ENCODE data around the gene RNF135.
"Not testable (repeated sequence)": the region's sequence is repeated elsewhere in the genome, so short reads cannot be mapped to it uniquely, and the experiment has no call there.

Gene RNF135

GRCh38 chr17:31015639-31016038 lies 44.8 kb downstream of the RNF135 start:
- Histone ChIP-seq H3K4me1 (ENCODE audit: control insufficient read depth, insufficient read depth, low read length) (no peaks in the 10 kb centered on the region), H3K4me3 (ENCODE audit: insufficient read depth, low read depth, low read length) (no peak overlapping the region), H3K27me3 (ENCODE audit: control insufficient read depth, insufficient read depth, low read length, poor library complexity, severe bottlenecking) (no peaks in the 10 kb centered on the region), H3K27ac (ENCODE audit: insufficient read depth, low read depth, low read length, poor library complexity, severe bottlenecking) (peak overlapping the region; percentile 16), H3K36me3 (ENCODE audit: control insufficient read depth, insufficient read depth, low read length) (no peaks in the 10 kb centered on the region), H3K9me3 (ENCODE audit: control insufficient read depth, low read length) (no peaks in the 10 kb centered on the region)
- WGBS, 2 experiments: 69 to 74% methylated on average over 5 of the region's 5 CpGs

DNA sequence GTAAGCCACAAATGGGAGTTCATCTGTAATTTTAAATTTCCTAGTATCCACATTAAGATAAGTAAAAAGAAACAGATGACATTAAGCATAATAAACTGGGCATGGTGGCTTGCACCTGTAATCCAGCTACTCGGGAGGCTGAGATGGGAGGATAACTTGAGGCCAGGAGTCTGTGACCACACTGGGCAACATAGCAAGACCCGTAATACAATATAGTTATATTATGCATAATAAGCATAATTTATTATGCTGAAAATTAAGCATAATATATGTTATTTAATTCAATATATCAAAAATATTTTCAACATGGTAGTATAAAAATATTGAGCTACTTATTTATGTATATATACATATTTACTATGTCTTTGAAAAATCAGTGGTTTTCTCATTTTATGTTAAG lies 48.2 kb downstream of the RNF135 start:
- Histone ChIP-seq H3K4me3 (ENCODE audit: insufficient read depth, low read depth, low read length) (no peak overlapping the region), H3K36me3 (ENCODE audit: control insufficient read depth, insufficient read depth, low read length) (no peaks in the 10 kb centered on the region), H3K9me3 (ENCODE audit: control insufficient read depth, low read length) (no peaks in the 10 kb centered on the region), H3K4me1 (ENCODE audit: control insufficient read depth, insufficient read depth, low read length) (no peaks in the 10 kb centered on the region), H3K27ac (ENCODE audit: insufficient read depth, low read depth, low read length, poor library complexity, severe bottlenecking) (no peak overlapping the region), H3K27me3 (ENCODE audit: control insufficient read depth, insufficient read depth, low read length, poor library complexity, severe bottlenecking) (no peaks in the 10 kb centered on the region)
- WGBS, 2 experiments: 93 to 96% methylated on average over 1 to 2 of the region's 2 CpGs

- not testable (repeated sequence) for H3K4me3 ChIP-seq (ENCODE audit: insufficient read depth, low read depth, low read length); H3K27me3 ChIP-seq (ENCODE audit: control insufficient read depth, insufficient read depth, low read length, poor library complexity, severe bottlenecking); H3K36me3 ChIP-seq (ENCODE audit: control insufficient read depth, insufficient read depth, low read length); H3K27ac ChIP-seq (ENCODE audit: insufficient read depth, low read depth, low read length, poor library complexity, severe bottlenecking); H3K4me1 ChIP-seq (ENCODE audit: control insufficient read depth, insufficient read depth, low read length); H3K9me3 ChIP-seq (ENCODE audit: control insufficient read depth, low read length)
- 83% methylated on average over 1 of the region's 2 CpGs; no CpG with 5 or more reads in 1 of the 2 experiments for WGBS, 2 experiments
Observed at GRCh38 chr17:31023171-31023570, 52.3 kb downstream of the RNF135 start.

- 84 to 89% methylated on average over 8 of the region's 8 CpGs for WGBS, 2 experiments
- Histone ChIP-seq H3K4me1 (ENCODE audit: control insufficient read depth, insufficient read depth, low read length) (no peaks in the 10 kb centered on the region), H3K36me3 (ENCODE audit: control insufficient read depth, insufficient read depth, low read length) (no peaks in the 10 kb centered on the region), H3K9me3 (ENCODE audit: control insufficient read depth, low read length) (no peaks in the 10 kb centered on the region), H3K4me3 (ENCODE audit: insufficient read depth, low read depth, low read length) (no peak overlapping the region), H3K27ac (ENCODE audit: insufficient read depth, low read depth, low read length, poor library complexity, severe bottlenecking) (no peak overlapping the region), H3K27me3 (ENCODE audit: control insufficient read depth, insufficient read depth, low read length, poor library complexity, severe bottlenecking) (no peaks in the 10 kb centered on the region)
Observed at GRCh38 chr17:31031841-31032240, 61.0 kb downstream of the RNF135 start.

GRCh38 chr17:31035611-31036010 lies 64.8 kb downstream of the RNF135 start:
- not testable (repeated sequence) for H3K4me3 ChIP-seq (ENCODE audit: insufficient read depth, low read depth, low read length); H3K27me3 ChIP-seq (ENCODE audit: control insufficient read depth, insufficient read depth, low read length, poor library complexity, severe bottlenecking); H3K9me3 ChIP-seq (ENCODE audit: control insufficient read depth, low read length); H3K27ac ChIP-seq (ENCODE audit: insufficient read depth, low read depth, low read length, poor library complexity, severe bottlenecking); H3K4me1 ChIP-seq (ENCODE audit: control insufficient read depth, insufficient read depth, low read length); H3K36me3 ChIP-seq (ENCODE audit: control insufficient read depth, insufficient read depth, low read length)
- 89 to 94% methylated on average over 4 to 5 of the region's 5 CpGs for WGBS, 2 experiments

DNA sequence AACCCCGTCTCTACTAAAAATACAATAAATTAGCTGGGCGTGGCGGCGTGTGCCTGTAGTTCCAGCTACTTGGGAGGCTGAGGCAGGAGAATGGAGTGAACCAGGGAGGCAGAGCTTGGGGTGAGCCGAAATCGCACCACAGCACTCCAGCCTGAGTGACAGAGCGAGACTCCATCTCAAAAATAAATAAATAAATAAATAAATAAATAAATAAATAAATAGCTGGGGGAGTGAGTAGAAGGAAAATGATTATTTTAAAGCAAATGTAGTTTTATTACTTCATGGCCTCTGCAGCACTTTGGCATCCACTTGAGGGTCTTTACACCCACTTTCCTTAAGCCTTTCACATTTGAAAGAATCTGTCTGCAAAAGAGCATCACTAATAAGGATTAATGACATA lies 70.0 kb downstream of the RNF135 start:
- not testable (repeated sequence) for H3K27me3 ChIP-seq (ENCODE audit: control insufficient read depth, insufficient read depth, low read length, poor library complexity, severe bottlenecking); H3K4me3 ChIP-seq (ENCODE audit: insufficient read depth, low read depth, low read length); H3K9me3 ChIP-seq (ENCODE audit: control insufficient read depth, low read length); H3K4me1 ChIP-seq (ENCODE audit: control insufficient read depth, insufficient read depth, low read length); H3K36me3 ChIP-seq (ENCODE audit: control insufficient read depth, insufficient read depth, low read length); H3K27ac ChIP-seq (ENCODE audit: insufficient read depth, low read depth, low read length, poor library complexity, severe bottlenecking)
- WGBS, 2 experiments: 96 to 98% methylated on average over 6 of the region's 7 CpGs

GRCh38 chr17:31042378-31042777 lies 71.5 kb downstream of the RNF135 start:
- WGBS, 2 experiments: 85 to 86% methylated on average over 6 of the region's 6 CpGs
- not testable (repeated sequence) for H3K4me3 ChIP-seq (ENCODE audit: insufficient read depth, low read depth, low read length); H3K27ac ChIP-seq (ENCODE audit: insufficient read depth, low read depth, low read length, poor library complexity, severe bottlenecking); H3K36me3 ChIP-seq (ENCODE audit: control insufficient read depth, insufficient read depth, low read length); H3K27me3 ChIP-seq (ENCODE audit: control insufficient read depth, insufficient read depth, low read length, poor library complexity, severe bottlenecking); H3K4me1 ChIP-seq (ENCODE audit: control insufficient read depth, insufficient read depth, low read length); H3K9me3 ChIP-seq (ENCODE audit: control insufficient read depth, low read length)

DNA sequence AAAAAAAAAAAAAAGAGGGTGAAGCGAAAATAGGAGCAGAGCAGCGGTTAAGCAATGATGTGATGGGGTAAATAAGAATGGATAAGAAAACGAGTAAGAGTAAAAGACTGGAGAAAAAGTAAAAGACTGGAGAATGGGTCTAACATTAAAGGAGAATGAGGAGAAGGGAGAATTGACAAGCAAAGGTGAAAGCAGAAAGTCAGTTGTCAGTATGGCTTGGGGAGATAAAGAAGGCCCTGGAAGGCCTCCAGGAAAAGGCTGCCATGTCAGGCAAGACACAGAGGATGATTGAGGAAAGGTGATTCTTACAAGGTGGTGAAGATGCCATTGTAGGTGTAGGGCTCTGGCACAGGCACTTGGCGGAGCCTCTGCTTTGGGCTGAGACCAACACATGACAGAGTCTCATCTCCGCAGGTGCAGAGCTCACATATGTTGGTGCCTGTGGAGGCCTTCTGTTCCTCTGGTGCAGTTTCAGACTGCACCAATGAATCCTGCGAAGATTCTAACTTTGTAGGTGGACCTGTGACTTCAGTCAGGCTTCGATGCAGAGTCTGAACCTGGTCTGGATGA lies 76.1 kb downstream of the RNF135 start:
- H3K4me1 ChIP-seq (ENCODE audit: control insufficient read depth, insufficient read depth, low read length); H3K36me3 ChIP-seq (ENCODE audit: control insufficient read depth, insufficient read depth, low read length); H3K4me3 ChIP-seq (ENCODE audit: insufficient read depth, low read depth, low read length); H3K27me3 ChIP-seq (ENCODE audit: control insufficient read depth, insufficient read depth, low read length, poor library complexity, severe bottlenecking); H3K27ac ChIP-seq (ENCODE audit: insufficient read depth, low read depth, low read length, poor library complexity, severe bottlenecking); H3K9me3 ChIP-seq (ENCODE audit: control insufficient read depth, low read length): not testable (repeated sequence)
- 90 to 96% methylated on average over 3 of the region's 7 CpGs for WGBS, 2 experiments

DNA sequence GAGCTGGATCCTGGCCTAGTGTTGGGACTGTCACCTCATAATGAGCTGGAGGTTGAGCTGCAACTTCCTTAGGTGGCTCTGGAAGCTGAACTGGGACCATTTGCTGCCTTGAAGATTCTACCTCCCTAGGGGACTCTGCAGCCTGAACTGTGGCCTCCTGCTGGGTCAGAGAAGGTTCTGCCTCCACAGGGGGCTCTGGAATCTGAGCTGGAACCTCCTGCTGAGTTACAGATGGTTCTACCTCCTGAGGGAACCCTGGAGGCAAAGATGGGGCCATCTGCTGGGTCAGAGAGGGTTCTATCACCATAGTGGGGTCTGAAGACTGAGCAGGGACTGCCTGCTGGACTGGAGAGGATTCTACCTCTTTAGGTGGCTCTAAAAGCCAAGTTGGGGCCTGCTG lies 77.3 kb downstream of the RNF135 start:
- no peaks in the 10 kb centered on the region for H3K4me1 ChIP-seq (ENCODE audit: control insufficient read depth, insufficient read depth, low read length)
- H3K27me3 ChIP-seq (ENCODE audit: control insufficient read depth, insufficient read depth, low read length, poor library complexity, severe bottlenecking): no peaks in the 10 kb centered on the region
- no peaks in the 10 kb centered on the region for H3K9me3 ChIP-seq (ENCODE audit: control insufficient read depth, low read length)

DNA sequence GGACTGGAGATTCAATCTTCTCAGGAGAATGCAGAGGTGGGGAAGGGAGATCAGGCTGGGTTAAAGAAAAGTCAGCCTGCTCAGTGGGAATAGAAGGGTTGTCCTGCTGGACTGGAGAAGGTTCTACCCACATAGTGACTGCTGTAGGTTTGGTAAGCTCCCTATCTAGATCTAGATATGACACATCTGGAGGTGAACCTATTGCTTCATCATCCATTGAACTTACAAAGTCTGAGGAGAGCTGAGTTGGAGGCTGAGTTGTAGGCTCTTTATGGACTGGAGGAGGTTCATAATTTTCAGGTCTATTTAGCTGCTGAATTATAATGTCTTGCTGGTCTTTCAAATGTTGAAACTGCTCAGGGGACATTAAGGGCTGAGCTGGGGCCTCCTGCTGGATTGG lies 77.9 kb downstream of the RNF135 start:
- Histone ChIP-seq H3K27me3 (ENCODE audit: control insufficient read depth, insufficient read depth, low read length, poor library complexity, severe bottlenecking) (no peaks in the 10 kb centered on the region), H3K4me1 (ENCODE audit: control insufficient read depth, insufficient read depth, low read length) (no peaks in the 10 kb centered on the region), H3K36me3 (ENCODE audit: control insufficient read depth, insufficient read depth, low read length) (no peaks in the 10 kb centered on the region), H3K27ac (ENCODE audit: insufficient read depth, low read depth, low read length, poor library complexity, severe bottlenecking) (no peak overlapping the region), H3K4me3 (ENCODE audit: insufficient read depth, low read depth, low read length) (no peak overlapping the region), H3K9me3 (ENCODE audit: control insufficient read depth, low read length) (no peaks in the 10 kb centered on the region)

More for the DNA sequence above, 77.3 kb downstream of the RNF135 start:
- no peak overlapping the region for H3K27ac ChIP-seq (ENCODE audit: insufficient read depth, low read depth, low read length, poor library complexity, severe bottlenecking)
- no peaks in the 10 kb centered on the region for H3K36me3 ChIP-seq (ENCODE audit: control insufficient read depth, insufficient read depth, low read length)
- no peak overlapping the region for H3K4me3 ChIP-seq (ENCODE audit: insufficient read depth, low read depth, low read length)

Data from ectodermal cell (in vitro differentiated cells).